HUES64 (cell line): ENCODE measurements around the gene IL1R2.

Experiments used
- H3K27ac ChIP-seq: 2 replicates; pipeline ENCODE4 v1.7.0; 2013; ENCODE audit warnings: low read depth, low read length, inconsistent platforms
- H3K27me3 ChIP-seq: 2 replicates; pipeline ENCODE4 v1.6.1; 2013; ENCODE audit warnings: mild to moderate bottlenecking, low read length; ENCODE audit not compliant: insufficient read depth
- H3K36me3 ChIP-seq: 2 replicates; pipeline ENCODE4 v1.6.1; 2013; ENCODE audit warnings: mild to moderate bottlenecking, low read length; ENCODE audit not compliant: insufficient read depth
- H3K4me1 ChIP-seq: 2 replicates; pipeline ENCODE4 v1.6.1; 2013; ENCODE audit warnings: mild to moderate bottlenecking, low read length, moderate library complexity; ENCODE audit not compliant: insufficient read depth
- H3K4me3 ChIP-seq: 2 replicates; pipeline ENCODE4 v1.5.1; 2013; ENCODE audit warnings: mild to moderate bottlenecking, low read length, moderate library complexity
- H3K9ac ChIP-seq: 2 replicates; pipeline ENCODE4 v1.6.1; 2013; ENCODE audit warnings: mild to moderate bottlenecking, low read depth, low read length
- H3K9me3 ChIP-seq: 2 replicates; pipeline ENCODE4 v1.6.1; 2013; ENCODE audit warnings: low read depth, low read length; ENCODE audit not compliant: insufficient read depth
- WGBS: fragments of 150-250, 120-280 bp; methylation state at CpG from one replicate; pipeline ENCODE4 v1.1.7; 2013; ENCODE audit warnings: missing lambda C conversion rate; 5-methylcytosine and 5-hydroxymethylcytosine counted together

The IL1R2 gene

DNA sequence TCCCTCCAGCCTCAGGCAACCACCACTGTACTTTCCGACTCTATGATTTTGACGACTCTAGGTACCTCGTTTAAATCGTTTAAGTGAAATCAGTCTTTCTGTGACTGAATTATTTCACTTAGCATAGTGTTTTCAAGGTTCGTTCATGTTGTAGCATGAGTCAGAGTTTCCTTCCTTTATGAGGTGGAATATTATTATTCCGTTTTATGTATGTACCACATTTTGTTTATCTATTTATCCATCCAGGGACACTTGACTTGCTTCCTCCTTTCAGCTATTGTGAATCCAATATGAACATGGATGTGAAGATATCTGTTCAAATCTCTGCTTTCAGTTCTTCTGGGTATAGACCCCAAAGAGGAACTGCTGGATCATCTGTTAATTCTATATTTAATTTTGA lies 19.1 kb downstream of the IL1R2 start:
- H3K9ac ChIP-seq: no peak overlapping the region
- no peak overlapping the region for H3K27ac ChIP-seq
- no peak overlapping the region for H3K4me3 ChIP-seq
- peaks cover 5% of the 10 kb centered on the region; the same call in 1 of the 2 replicates for H3K9me3 ChIP-seq
- WGBS: 97% methylated on average over 5 of the region's 6 CpGs
- H3K4me1 ChIP-seq: no peaks in the 10 kb centered on the region
- H3K27me3 ChIP-seq: no peaks in the 10 kb centered on the region
- H3K36me3 ChIP-seq: no peaks in the 10 kb centered on the region

DNA sequence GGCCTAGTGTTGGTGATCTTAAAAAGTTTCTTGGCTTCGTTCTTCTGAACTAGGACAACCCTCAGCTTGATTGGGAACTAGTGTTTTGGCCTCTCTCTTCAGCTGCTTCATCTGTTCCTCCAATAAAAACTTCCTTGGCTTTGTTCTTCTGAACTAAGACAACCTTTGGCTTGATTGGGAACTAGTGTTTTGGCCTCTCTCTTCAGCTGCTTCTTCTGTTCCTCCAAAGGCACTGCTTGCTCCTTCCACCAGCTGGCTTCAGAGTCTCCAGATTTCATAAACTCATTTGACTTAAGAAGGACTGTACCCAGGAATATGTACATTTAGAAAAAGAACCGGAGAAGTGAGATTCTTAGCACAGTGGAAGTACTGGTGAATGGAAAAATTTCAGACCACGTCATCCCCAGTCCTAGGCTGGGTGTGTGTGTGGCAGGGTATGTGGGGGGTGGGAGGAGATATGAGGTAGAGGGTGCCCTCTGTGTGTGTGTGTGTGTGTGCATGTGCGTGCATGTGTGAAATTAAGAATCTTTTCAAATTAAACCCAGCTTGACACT lies 20.4 kb downstream of the IL1R2 start:
- WGBS: 95% methylated on average over 3 of the region's 4 CpGs
- no peak overlapping the region for H3K27ac ChIP-seq

DNA sequence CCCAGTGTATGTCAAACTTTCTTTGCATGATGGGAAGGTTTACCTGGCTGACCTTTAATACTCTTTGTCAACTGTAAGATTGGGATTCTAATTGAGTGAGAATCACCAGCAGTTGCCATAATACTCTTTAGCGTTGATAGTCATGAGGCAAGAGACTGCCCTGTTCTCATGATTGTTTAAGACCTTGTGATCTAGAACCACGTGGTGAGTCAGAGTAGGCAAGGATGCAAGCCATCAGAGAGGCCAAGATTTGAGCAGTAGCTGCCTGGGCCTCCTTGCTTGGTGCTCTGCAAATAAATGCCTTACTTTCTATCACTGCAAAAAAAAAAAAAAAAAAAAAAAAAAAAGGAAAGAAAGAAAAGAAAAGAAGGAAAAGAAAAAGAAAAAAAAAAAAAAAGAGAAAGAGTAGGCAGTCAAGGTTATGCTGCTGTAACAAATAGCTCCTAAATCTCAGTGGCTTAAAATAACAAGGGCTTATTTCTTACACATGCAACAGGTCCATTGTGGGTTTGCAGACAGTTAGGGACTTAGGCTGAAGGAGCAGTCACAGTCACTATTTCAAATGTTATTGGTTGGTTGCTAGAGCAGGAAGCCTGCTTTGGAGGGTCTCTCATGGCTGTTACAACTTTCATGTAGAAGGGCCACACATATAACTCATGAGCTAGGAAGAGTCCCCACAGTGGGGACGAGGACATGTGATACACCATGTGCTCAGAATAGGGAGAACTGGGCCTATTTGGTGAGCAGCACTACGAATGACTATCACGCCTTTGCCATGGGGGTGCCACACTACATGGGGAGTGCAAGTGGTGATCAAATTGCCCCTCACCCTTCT lies 21.7 kb downstream of the IL1R2 start:
- Histone ChIP-seq H3K4me1 (no peaks in the 10 kb centered on the region), H3K9ac (no peak overlapping the region), H3K9me3 (peaks cover 5% of the 10 kb centered on the region; the same call in 1 of the 2 replicates), H3K27me3 (no peaks in the 10 kb centered on the region), H3K4me3 (no peak overlapping the region), H3K36me3 (no peaks in the 10 kb centered on the region), H3K27ac (no peak overlapping the region)
- whole genome bisulfite sequencing: 96% methylated on average over 5 of the region's 5 CpGs

More for the DNA sequence above, 20.4 kb downstream of the IL1R2 start:
- H3K4me3 ChIP-seq: no peak overlapping the region
- H3K9ac ChIP-seq: no peak overlapping the region
- peaks cover 5% of the 10 kb centered on the region; the same call in 1 of the 2 replicates for H3K9me3 ChIP-seq
- no peaks in the 10 kb centered on the region for H3K27me3 ChIP-seq
- no peaks in the 10 kb centered on the region for H3K36me3 ChIP-seq
- H3K4me1 ChIP-seq: no peaks in the 10 kb centered on the region

DNA sequence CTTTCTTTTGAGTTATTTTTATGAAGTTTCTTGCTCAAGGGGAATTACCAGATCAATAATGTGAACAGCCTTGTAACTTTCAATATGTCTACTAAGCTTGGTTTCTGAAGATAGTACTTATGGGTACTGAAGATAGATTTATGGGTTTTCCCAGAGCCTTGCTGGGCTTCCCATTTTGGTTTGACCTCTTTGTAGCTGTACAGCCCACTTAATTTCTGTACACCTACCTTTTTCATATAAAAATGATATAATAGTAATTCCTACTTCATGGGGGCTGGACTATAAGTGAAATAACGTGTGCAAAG lies 22.2 kb downstream of the IL1R2 start:
- Histone ChIP-seq H3K4me3 (no peak overlapping the region), H3K9me3 (peaks cover 5% of the 10 kb centered on the region; the same call in 1 of the 2 replicates), H3K27me3 (no peaks in the 10 kb centered on the region), H3K4me1 (no peaks in the 10 kb centered on the region), H3K27ac (no peak overlapping the region), H3K9ac (no peak overlapping the region), H3K36me3 (no peaks in the 10 kb centered on the region)
- WGBS: 90% methylated on average over 1 of the region's 1 CpG

DNA sequence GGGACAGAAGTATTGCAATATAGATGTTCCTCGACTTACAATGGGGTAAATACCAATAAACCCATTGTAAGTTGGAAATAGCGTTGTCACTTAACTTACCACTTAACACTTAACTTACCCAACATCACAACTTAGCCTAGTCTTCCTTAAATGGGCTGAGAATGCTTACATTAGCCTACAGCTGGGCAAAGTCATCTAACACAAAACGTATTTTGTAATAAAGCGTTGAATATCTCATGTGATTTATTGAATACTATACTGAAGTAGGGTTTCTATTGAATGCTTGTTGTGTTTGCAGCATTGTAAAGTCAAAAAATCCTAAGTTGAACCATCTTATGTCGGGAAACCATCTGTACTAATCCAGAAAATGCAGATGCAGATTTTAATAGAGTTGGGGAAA lies 23.6 kb downstream of the IL1R2 start:
- WGBS: 98% methylated on average over 5 of the region's 5 CpGs
- H3K4me3 ChIP-seq: no peak overlapping the region
- H3K36me3 ChIP-seq: no peaks in the 10 kb centered on the region
- no peak overlapping the region for H3K27ac ChIP-seq
- H3K27me3 ChIP-seq: no peaks in the 10 kb centered on the region
- H3K9ac ChIP-seq: no peak overlapping the region
- peaks cover 5% of the 10 kb centered on the region; the same call in 1 of the 2 replicates for H3K9me3 ChIP-seq
- H3K4me1 ChIP-seq: no peaks in the 10 kb centered on the region

DNA sequence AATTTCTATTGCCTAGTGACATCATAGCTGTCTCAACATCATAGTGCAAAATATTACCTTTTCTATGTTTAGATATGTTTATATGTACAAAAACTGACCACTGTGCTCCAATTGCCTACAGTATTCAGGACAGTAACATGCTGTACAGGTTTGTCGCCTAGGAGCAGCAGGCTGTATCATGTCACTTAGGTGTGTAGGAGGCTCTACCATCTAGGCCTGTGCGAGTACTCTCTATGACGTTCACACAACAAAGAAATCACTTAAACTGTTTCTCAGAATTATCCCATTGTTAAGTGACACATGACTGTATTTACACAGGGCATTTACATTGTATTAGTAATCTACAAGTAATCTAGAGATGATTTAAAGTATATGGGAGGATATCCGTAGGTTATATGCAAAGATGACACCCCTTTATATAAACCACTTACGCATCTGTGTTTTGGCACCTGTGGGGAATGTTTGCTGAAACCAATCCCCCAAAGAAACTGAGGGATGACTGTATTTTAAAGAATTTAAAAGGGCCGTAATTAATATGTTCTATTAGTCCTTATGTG lies 24.7 kb downstream of the IL1R2 start:
- no peaks in the 10 kb centered on the region for H3K4me1 ChIP-seq
- H3K4me3 ChIP-seq: no peak overlapping the region
- no peaks in the 10 kb centered on the region for H3K36me3 ChIP-seq
- H3K9ac ChIP-seq: no peak overlapping the region
- 97% methylated on average over 4 of the region's 6 CpGs for WGBS
- H3K9me3 ChIP-seq: peaks cover 5% of the 10 kb centered on the region; the same call in 1 of the 2 replicates
- H3K27ac ChIP-seq: no peak overlapping the region
- H3K27me3 ChIP-seq: no peaks in the 10 kb centered on the region

DNA sequence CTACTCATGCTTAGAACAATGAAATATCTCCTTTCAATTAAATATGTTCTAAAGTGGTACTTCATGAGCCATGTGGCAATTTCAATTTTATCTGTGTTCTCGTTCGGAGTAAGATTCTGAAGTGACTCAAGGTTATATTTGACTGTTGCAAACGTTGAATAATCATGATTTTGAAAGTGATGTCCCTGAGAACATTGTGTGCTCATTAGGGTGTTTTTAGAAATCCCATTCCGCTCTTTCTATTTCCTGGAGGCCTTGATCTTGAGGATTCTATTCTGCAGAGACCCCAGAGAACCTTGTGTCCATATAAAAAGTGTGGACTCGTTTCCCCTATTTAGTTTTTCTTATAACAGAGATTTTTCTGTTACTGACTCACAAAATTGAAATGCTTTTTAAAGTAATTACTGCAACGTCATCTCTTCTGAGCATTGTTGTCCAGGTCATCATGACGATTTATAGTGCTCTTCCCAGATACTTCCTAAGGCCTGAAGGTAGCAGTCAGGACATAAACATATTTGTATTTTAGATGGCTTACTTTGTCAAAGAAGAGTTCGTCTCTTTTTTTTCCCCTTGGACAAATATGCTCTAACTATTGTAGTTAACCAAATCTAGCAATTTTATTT lies 27.2 kb downstream of the IL1R2 start:
- H3K9me3 ChIP-seq: no peaks in the 10 kb centered on the region
- H3K27ac ChIP-seq: no peak overlapping the region
- H3K9ac ChIP-seq: no peak overlapping the region
- no peaks in the 10 kb centered on the region for H3K36me3 ChIP-seq
- H3K4me3 ChIP-seq: no peak overlapping the region
- H3K4me1 ChIP-seq: no peaks in the 10 kb centered on the region
- 91% methylated on average over 7 of the region's 8 CpGs for WGBS
- no peaks in the 10 kb centered on the region for H3K27me3 ChIP-seq

DNA sequence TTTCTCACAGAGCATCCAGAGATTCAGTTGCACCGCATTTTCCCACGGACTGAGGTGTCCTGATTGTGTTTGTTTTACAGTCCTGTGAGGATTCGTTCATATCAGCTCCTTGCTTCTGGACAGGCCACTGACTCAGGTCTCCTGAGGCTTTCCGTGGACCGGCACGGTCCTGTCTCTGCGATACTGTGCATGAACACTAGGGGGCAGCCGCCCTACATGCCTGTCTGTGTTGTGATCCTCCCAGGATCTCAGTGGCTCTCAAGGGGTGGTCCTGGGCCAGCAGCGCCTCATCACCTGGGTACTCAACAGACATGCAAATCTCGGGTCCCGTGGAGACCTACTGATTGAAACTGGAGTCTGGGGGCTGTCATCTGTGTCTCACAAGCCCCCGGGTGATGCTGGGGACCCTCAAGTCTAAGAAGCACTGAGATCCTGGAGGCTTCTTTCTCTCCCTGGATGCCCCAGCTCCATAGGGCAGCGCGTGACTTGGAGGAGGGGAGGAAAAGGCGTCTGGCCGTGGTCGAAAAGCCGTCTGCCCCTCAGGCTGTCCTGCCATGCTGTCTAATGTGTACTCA lies 28.9 kb downstream of the IL1R2 start:
- no peak overlapping the region for H3K27ac ChIP-seq
- no peaks in the 10 kb centered on the region for H3K9me3 ChIP-seq
- H3K4me1 ChIP-seq: no peaks in the 10 kb centered on the region
- H3K27me3 ChIP-seq: no peaks in the 10 kb centered on the region
- 29% methylated on average over 18 of the region's 18 CpGs for WGBS
- no peak overlapping the region for H3K9ac ChIP-seq
- no peaks in the 10 kb centered on the region for H3K36me3 ChIP-seq
- no peak overlapping the region for H3K4me3 ChIP-seq

DNA sequence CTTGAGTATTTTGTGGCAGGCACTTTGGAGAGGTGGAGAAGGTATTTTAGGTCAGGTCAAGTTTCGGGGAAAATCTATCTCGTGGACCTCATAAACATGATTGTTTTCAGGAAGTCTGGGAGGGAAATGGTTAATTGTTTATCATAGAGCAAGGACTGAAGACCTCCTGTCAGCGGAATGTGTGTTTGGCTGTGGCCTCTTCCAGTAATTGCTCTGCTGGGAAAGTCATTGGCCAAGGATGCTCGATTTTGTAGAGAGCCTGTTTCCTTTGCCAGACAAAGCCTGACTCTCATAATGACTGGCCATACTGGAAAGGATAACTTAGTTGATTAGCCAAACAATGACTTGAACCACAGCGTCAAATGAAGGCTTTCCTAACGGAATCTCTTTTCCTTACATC lies 30.0 kb downstream of the IL1R2 start:
- H3K27ac ChIP-seq: no peak overlapping the region
- 87% methylated on average over 6 of the region's 6 CpGs for WGBS
- H3K4me3 ChIP-seq: no peak overlapping the region
- H3K9ac ChIP-seq: no peak overlapping the region
- H3K4me1 ChIP-seq: no peaks in the 10 kb centered on the region
- H3K9me3 ChIP-seq: no peaks in the 10 kb centered on the region
- no peaks in the 10 kb centered on the region for H3K27me3 ChIP-seq
- no peaks in the 10 kb centered on the region for H3K36me3 ChIP-seq

DNA sequence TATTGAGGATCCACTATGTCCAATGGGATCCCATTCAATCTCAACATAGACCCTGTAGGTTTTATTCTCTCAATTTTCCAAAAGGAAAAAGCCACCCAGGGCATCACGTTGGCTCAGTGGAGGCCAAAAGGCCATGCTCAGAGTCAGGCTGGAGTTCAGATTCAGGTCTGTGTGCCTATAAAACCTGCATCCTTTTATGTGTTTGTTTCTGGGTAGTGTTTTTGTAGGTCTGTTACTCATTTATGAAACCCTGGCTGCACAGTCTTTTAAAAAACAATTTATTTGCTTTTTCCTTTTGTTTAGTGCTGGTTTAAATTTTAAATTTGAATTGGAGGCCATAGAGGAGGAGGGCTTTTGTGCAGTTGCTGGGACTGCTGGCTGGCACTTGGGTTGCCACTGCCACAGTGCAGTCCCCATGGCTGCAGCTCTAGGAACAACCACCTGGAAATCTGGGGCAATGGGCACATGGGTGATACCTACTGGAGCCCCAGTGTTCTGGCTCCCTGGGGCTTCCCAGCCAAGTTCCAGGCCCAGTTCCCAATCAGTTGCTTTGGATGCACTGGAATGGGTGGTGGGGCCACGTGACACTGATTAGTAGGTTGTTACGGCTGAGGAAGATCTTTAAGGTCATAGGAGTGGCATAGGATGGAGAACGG lies 31.3 kb downstream of the IL1R2 start:
- Histone ChIP-seq H3K9me3 (no peaks in the 10 kb centered on the region), H3K27me3 (no peaks in the 10 kb centered on the region), H3K27ac (no peak overlapping the region), H3K4me1 (no peaks in the 10 kb centered on the region), H3K36me3 (no peaks in the 10 kb centered on the region), H3K4me3 (no peak overlapping the region), H3K9ac (no peak overlapping the region)
- WGBS: 89% methylated on average over 4 of the region's 4 CpGs
